Ishikawa (cell line): ENCODE measurements around the gene ASIC3.

Experiments used
- CEBPB ChIP-seq: IDR thresholded peaks from 2 replicates; pipeline ENCODE4 v1.6.1; 2012
- CREB1 ChIP-seq: IDR thresholded peaks from 2 replicates; pipeline ENCODE4 v1.6.1; 2012; ENCODE audit warnings: low read depth
- EGR1 ChIP-seq: IDR thresholded peaks from 2 replicates; pipeline ENCODE4 v1.6.1; 2012
- EP300 ChIP-seq: IDR thresholded peaks from 2 replicates; pipeline ENCODE4 v1.6.1; 2012; ENCODE audit warnings: borderline replicate concordance
- FOXM1 ChIP-seq: IDR thresholded peaks from 2 replicates; pipeline ENCODE4 v1.6.1; 2012; ENCODE audit warnings: low read depth, borderline replicate concordance
- NFIC ChIP-seq: IDR thresholded peaks from 2 replicates; pipeline ENCODE4 v1.6.1; 2012
- RAD21 ChIP-seq: IDR thresholded peaks from 2 replicates; pipeline ENCODE4 v1.6.1; 2012; ENCODE audit warnings: low read depth
- TAF1 ChIP-seq: IDR thresholded peaks from 2 replicates; pipeline ENCODE4 v1.6.1; 2012; ENCODE audit warnings: low read depth, mild to moderate bottlenecking
- TCF12 ChIP-seq: IDR thresholded peaks from 2 replicates; pipeline ENCODE4 v1.6.1; 2012; ENCODE audit warnings: low read depth
- TEAD4 ChIP-seq: IDR thresholded peaks from 2 replicates; pipeline ENCODE4 v1.6.1; 2012
- YY1 ChIP-seq: IDR thresholded peaks from 2 replicates; pipeline ENCODE4 v1.6.1; 2012; ENCODE audit warnings: low read depth
- ZBTB7A ChIP-seq: IDR thresholded peaks from 2 replicates; pipeline ENCODE4 v1.6.1; 2012; ENCODE audit warnings: low read depth
- TF ChIP-seq, protein P1 (sequence below): IDR thresholded peaks from 2 replicates; pipeline ENCODE4 v1.6.1; 2012
- TF ChIP-seq, protein P2 (sequence below): IDR thresholded peaks from 2 replicates; pipeline ENCODE4 v1.6.1; 2012; ENCODE audit warnings: low read depth, mild to moderate bottlenecking
- TF ChIP-seq, protein P3 (sequence below): IDR thresholded peaks from 2 replicates; pipeline ENCODE4 v1.6.1; 2012

ASIC3 gene

DNA sequence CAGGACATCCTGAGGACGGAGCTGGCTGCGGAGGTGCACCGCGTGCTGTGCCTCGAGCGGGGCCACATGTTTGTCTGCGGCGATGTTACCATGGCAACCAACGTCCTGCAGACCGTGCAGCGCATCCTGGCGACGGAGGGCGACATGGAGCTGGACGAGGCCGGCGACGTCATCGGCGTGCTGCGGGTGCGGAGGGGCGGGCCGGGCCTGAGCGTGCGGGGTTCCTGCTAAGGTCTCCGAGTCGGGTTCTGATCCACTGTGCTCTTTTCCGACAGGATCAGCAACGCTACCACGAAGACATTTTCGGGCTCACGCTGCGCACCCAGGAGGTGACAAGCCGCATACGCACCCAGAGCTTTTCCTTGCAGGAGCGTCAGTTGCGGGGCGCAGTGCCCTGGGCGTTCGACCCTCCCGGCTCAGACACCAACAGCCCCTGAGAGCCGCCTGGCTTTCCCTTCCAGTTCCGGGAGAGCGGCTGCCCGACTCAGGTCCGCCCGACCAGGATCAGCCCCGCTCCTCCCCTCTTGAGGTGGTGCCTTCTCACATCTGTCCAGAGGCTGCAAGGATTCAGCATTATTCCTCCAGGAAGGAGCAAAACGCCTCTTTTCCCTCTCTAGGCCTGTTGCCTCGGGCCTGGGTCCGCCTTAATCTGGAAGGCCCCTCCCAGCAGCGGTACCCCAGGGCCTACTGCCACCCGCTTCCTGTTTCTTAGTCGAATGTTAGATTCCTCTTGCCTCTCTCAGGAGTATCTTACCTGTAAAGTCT, 34.4 kb upstream of the ASIC3 start:
- TF ChIP-seq CREB1 (no peak), ZBTB7A (no peak), CEBPB (no peak)

DNA sequence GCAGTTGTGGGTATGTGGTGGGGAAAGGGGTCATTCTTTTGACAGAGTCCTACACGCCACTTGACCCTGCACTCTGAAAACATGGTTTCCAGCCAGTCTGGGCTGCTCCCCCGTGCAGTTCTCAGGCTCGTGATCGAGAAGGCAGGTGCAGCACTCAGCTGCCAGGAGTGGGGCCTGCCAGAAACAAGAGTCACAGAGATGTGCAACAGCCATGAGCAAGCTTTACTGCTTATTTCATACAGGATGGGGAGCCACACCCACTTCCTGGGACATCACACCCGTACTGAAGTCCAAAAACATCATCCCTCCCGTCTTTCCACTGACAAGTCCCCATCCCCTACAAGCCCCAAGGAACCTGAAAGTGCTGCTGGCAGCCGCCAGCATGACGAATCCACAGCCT, 33.4 kb upstream of the ASIC3 start:
- no peak for TF ChIP-seq TCF12
- TF ChIP-seq EGR1 = no peak
- TF ChIP-seq, protein P1, sequence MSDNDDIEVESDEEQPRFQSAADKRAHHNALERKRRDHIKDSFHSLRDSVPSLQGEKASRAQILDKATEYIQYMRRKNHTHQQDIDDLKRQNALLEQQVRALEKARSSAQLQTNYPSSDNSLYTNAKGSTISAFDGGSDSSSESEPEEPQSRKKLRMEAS = no peak
- TF ChIP-seq ZBTB7A = no peak
- no peak for TF ChIP-seq TAF1
- no peak for TF ChIP-seq CEBPB
- TF ChIP-seq RAD21 = no peak
- TF ChIP-seq, protein P2, sequence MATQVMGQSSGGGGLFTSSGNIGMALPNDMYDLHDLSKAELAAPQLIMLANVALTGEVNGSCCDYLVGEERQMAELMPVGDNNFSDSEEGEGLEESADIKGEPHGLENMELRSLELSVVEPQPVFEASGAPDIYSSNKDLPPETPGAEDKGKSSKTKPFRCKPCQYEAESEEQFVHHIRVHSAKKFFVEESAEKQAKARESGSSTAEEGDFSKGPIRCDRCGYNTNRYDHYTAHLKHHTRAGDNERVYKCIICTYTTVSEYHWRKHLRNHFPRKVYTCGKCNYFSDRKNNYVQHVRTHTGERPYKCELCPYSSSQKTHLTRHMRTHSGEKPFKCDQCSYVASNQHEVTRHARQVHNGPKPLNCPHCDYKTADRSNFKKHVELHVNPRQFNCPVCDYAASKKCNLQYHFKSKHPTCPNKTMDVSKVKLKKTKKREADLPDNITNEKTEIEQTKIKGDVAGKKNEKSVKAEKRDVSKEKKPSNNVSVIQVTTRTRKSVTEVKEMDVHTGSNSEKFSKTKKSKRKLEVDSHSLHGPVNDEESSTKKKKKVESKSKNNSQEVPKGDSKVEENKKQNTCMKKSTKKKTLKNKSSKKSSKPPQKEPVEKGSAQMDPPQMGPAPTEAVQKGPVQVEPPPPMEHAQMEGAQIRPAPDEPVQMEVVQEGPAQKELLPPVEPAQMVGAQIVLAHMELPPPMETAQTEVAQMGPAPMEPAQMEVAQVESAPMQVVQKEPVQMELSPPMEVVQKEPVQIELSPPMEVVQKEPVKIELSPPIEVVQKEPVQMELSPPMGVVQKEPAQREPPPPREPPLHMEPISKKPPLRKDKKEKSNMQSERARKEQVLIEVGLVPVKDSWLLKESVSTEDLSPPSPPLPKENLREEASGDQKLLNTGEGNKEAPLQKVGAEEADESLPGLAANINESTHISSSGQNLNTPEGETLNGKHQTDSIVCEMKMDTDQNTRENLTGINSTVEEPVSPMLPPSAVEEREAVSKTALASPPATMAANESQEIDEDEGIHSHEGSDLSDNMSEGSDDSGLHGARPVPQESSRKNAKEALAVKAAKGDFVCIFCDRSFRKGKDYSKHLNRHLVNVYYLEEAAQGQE = no peak
- no peak for TF ChIP-seq CREB1
- no peak for TF ChIP-seq NFIC
- no peak for TF ChIP-seq EP300

DNA sequence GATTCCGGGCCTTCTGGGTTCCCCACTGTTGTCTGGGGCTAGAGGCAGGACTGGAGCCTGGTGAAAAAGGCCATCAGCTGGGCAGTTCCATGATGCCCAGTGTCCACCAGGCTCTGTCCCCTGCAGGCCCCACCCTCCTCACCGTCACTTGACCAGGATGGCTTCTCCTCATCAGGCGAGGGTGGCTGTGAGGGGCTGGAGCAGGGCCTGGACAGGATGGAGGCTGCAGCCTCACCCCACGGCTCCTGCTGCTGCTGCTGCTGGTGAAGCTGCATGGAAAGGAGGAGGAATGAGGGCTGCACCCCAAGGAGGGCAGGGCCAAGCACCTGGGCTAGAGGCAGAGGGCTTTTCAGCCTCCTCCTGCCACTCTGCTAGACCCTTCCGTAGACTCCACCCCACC, 32.4 kb upstream of the ASIC3 start:
- TF ChIP-seq YY1 (no peak), CEBPB (no peak), RAD21 (no peak), ZBTB7A (no peak), EGR1 (no peak), TEAD4 (no peak), CREB1 (no peak), NFIC (no peak), TAF1 (no peak), EP300 (no peak), FOXM1 (no peak)
- TF ChIP-seq, protein P1 = no peak

DNA sequence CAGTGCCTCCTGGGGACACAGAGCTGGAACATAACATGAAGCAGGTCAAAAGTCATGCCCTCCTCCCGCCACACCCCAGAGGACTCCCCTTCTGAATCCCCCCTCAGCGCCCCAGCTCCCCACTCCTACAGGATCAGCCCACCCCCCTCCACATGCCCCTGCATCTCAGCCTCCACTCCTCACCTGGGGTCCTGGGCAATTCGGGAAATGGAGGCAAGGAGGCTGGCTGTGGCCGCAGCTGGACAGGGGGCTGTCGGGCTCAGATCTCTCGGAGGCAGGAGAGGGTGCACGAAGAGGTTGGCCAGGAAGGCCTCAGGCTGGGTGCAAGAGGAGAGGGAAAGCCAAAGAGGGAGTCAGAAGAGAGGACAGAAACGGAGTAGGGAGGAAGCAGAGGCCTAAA, 31.8 kb upstream of the ASIC3 start:
- TF ChIP-seq TAF1 (no peak), EGR1 (no peak), EP300 (no peak), YY1 (no peak), FOXM1 (no peak), CEBPB (no peak), TCF12 (no peak), RAD21 (no peak)
- TF ChIP-seq, protein P3, sequence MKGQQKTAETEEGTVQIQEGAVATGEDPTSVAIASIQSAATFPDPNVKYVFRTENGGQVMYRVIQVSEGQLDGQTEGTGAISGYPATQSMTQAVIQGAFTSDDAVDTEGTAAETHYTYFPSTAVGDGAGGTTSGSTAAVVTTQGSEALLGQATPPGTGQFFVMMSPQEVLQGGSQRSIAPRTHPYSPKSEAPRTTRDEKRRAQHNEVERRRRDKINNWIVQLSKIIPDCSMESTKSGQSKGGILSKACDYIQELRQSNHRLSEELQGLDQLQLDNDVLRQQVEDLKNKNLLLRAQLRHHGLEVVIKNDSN = no peak

DNA sequence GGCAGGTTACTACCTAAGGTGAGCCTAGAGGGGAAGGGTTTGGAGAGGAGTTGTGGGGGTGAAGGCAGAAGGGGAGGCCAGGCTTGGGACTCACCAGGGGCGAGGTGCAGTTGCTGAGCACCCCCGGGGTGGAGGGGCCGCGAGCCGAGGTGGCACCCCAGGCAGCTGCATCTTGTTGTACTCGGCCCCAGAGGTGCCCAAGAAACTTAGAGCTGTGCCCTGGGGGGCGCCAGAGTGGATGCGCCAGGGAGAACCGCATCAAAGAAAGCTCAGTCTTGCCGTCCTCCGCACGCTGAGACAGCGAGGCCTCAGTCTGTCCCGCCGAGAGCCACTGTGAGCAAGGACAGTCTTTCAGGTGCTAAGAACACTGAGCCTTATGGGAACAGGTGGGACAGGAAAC, 31.4 kb upstream of the ASIC3 start:
- TF ChIP-seq ZBTB7A (no peak), CEBPB (no peak), RAD21 (no peak), TAF1 (no peak), YY1 (no peak), NFIC (no peak), FOXM1 (no peak), TEAD4 (no peak), EGR1 (no peak), EP300 (no peak), TCF12 (no peak), CREB1 (no peak)
- TF ChIP-seq, protein P1 = no peak
- TF ChIP-seq, protein P2 = no peak
- TF ChIP-seq, protein P3 = no peak
